ENCODE data around the gene OR7C1. TPM values are rescaled to one million over a fixed set of nuclear protein-coding genes. Genes with fewer than 3 reads are reported as not detected.
"Not testable (repeated sequence)": the region's sequence is repeated elsewhere in the genome, so short reads cannot be mapped to it uniquely, and the experiment has no call there.

The OR7C1 gene
- total RNA-seq, 4 donors from 2014 or later, result not detected

DNA sequence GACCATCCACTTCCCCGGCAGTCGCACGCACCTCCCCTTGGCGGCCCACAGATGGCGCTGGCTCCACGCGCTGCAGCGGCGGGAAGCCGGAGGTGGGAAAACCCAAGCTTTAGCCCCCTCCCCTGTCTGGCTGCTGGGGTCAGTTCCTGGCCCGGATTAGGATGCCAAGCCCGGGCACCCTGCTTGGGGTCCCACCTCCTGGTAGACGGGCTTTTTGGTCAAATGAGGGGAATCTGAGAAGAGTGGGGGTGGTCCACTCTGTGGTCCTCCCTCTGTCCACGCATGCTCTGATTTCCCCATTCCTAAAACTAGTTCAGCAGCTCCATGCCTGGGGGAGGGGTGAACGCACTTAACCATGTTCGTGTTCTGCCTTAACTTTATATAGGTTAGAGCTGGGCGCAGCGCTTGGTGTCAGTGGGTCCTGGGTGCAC is 48.5 kb downstream of the OR7C1 start:
- TF ChIP-seq POLR2A (IDR thresholded peaks at IDR 0.05), result no peak
- no peak for TF ChIP-seq POLR2AphosphoS5 (IDR thresholded peaks at IDR 0.05)
- peak in 2 of 4 experiments; percentile 18 to 51 for TF ChIP-seq CTCF (IDR thresholded peaks at IDR 0.05)
- H3K4me1 ChIP-seq, result no peaks in the 10 kb centered on the region
- H3K4me3 ChIP-seq, result no peak overlapping the region
- ATAC-seq, result no peak
- no peak overlapping the region for H3K27ac ChIP-seq
- 0 to 17% methylated on average over 1 to 6 of the region's 18 CpGs for WGBS, 2 donors (ENCODE audit: low coverage in 1 of 2)
- H3K27me3 ChIP-seq, result peaks cover 39% of the 10 kb centered on the region
- H3K36me3 ChIP-seq, result no peaks in the 10 kb centered on the region
- H3K9me3 ChIP-seq, result peaks cover 0 to 9% (median 0%) of the 10 kb centered on the region in 3 donors

GRCh38 chr19:14785102-14785793 is 49.7 kb downstream of the OR7C1 start:
- peaks cover 43% of the 10 kb centered on the region for H3K27me3 ChIP-seq
- not testable (repeated sequence) for H3K4me3 ChIP-seq, H3K9me3 ChIP-seq, H3K36me3 ChIP-seq, H3K27ac ChIP-seq, H3K4me1 ChIP-seq
- ATAC-seq, result peak; percentile 76
- 33 to 66% methylated on average over 3 to 8 of the region's 11 CpGs for WGBS, 2 donors (ENCODE audit: low coverage in 1 of 2)

- WGBS, 2 donors (ENCODE audit: low coverage in 1 of 2), result 37 to 64% methylated on average over 4 to 7 of the region's 10 CpGs
- H3K27ac ChIP-seq, H3K36me3 ChIP-seq, H3K4me3 ChIP-seq, H3K9me3 ChIP-seq, H3K4me1 ChIP-seq: not testable (repeated sequence)
- ATAC-seq, result peak; percentile 72
- H3K27me3 ChIP-seq, result peaks cover 43% of the 10 kb centered on the region
These were observed 50.3 kb downstream of the OR7C1 start for GRCh38 chr19:14784730-14785101.

DNA sequence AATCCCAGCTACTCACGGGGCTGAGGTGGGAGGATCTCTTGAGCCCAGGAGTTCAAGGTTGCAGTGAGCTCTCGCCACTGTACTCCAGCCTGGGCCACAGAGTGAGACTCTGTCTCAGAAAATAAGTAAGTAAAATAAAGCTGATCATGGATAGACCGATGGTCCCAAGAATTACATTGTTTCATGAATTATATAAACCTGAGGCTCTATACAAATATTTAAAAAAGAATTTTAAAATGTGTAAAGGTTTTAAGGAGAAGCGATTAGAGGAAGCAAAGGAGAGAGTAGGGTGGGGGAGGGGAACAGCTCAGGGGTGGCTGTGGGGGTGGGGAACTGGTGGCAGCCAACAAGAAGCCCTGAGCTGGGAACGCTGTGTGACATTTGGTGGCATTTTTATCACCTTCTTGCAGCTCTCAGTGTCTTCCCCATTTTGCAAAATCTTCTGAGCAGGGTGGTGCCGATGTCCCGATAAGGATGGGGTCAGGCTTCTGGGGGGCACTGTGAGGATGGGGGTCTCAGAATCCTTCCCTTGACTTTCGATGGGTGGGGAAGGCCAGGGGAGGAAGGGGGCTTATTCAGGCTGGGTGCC is 51.5 kb downstream of the OR7C1 start:
- WGBS, 2 donors (ENCODE audit: low coverage in 1 of 2), result 51 to 70% methylated on average over 3 to 4 of the region's 8 CpGs
- not testable (repeated sequence) for H3K4me3 ChIP-seq, H3K4me1 ChIP-seq, ATAC-seq, H3K9me3 ChIP-seq, H3K27ac ChIP-seq, H3K36me3 ChIP-seq
- peaks cover 55% of the 10 kb centered on the region for H3K27me3 ChIP-seq

DNA sequence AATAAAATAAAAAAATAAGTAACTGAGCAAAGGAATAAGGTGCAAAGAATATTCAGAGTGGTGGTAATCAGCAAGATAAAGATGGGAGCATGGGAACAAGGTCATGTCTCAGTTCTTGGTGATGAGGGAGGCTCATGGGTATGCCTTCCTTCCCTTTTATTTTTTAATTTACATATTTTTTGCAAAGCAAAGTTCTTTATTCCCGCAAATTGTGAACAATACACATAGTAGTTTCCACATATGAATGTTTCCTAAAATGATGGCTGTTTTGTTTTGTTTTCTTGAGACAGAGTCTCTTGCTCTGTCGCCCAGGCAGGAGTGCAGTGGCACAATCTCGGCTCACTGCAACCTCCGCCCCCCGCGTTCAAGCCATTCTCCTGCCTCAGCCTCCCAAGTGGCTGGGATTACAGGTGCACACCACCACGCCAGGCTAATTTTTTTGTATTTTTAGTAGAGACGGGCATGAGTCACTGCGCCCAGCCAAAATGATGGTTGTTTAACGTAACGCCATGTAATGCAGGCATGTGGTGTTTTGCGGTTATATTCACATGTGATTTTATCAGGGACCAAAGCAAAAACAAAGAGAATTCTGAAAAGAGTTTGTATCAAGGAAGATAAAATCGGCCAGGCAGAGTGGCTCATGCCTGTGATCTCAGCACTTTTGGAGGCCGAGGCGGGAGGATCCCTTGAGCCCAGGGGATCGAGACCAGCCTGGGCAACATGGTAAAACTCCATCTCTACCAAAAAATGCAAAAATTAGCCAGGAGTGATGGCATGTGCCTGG is 52.2 kb downstream of the OR7C1 start:
- H3K4me1 ChIP-seq, result no peaks in the 10 kb centered on the region
- H3K27me3 ChIP-seq, result peaks cover 56% of the 10 kb centered on the region
- WGBS, 2 donors (ENCODE audit: low coverage in 1 of 2), result 81 to 91% methylated on average over 15 to 16 of the region's 16 CpGs
- peaks cover 0 to 8% (median 0%) of the 10 kb centered on the region in 3 donors for H3K9me3 ChIP-seq
- no peak for ATAC-seq
- no peak overlapping the region for H3K27ac ChIP-seq
- no peak overlapping the region for H3K4me3 ChIP-seq
- no peaks in the 10 kb centered on the region for H3K36me3 ChIP-seq
- TF ChIP-seq POLR2AphosphoS5 (IDR thresholded peaks at IDR 0.05), result no peak
- TF ChIP-seq EP300 (IDR thresholded peaks at IDR 0.05), result no peak
- TF ChIP-seq POLR2A (IDR thresholded peaks at IDR 0.05), result no peak
- TF ChIP-seq CTCF (IDR thresholded peaks at IDR 0.05), result no peak

DNA sequence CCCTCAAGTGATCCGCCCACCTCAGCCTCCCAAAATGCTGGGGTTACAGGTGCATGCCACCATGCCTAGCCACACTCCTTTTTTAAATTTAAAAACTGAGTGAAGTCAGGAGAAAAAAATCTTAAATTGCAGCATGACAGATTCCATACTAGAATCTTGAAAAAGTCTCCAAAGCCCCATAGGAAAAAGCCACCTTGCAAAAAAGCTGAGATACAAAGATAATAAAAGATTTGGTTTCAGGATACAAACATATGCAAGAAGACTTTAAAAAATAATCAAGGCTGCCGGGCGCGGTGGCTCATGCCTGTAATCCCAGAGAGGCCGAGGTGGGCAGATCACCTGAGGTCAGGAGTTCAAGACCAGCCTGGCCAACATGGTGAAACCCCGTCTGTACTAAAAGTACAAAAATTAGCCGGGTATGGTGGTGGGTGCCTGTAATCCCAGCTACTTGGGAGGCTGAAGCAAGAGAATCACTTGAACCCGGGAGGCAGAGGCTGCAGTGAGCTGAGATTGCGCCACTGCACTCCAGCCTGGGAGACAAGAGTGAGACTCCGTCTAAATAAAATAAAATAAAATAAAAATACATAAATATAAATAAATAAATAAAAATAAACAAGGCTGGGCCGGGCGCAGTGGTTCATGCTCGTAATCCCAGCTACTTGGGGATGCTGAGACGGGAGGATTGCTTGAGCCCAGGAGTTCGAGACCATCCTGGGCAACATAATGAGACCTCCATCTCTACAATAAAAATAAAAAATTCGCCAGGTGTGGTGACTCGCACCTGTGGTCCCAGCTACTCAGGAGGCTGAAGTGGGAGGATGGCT is 53.1 kb downstream of the OR7C1 start:
- WGBS, 2 donors (ENCODE audit: low coverage in 1 of 2), result 86 to 94% methylated on average over 8 to 16 of the region's 17 CpGs
- not testable (repeated sequence) for H3K27ac ChIP-seq

GRCh38 chr19:14780622-14781225 is 54.3 kb downstream of the OR7C1 start:
- peaks cover 62% of the 10 kb centered on the region for H3K27me3 ChIP-seq
- 59 to 70% methylated on average over 2 to 8 of the region's 14 CpGs for WGBS, 2 donors (ENCODE audit: low coverage in 1 of 2)
- ATAC-seq, result not testable (repeated sequence)

More for the DNA sequence above, 53.1 kb downstream of the OR7C1 start:
- H3K4me3 ChIP-seq, H3K4me1 ChIP-seq, H3K36me3 ChIP-seq, H3K9me3 ChIP-seq, ATAC-seq: not testable (repeated sequence)
- peaks cover 62% of the 10 kb centered on the region for H3K27me3 ChIP-seq

More at GRCh38 chr19:14780622-14781225, 54.3 kb downstream of the OR7C1 start:
- H3K4me1 ChIP-seq, H3K4me3 ChIP-seq, H3K9me3 ChIP-seq, H3K27ac ChIP-seq, H3K36me3 ChIP-seq: not testable (repeated sequence)

Data from gastroesophageal sphincter (tissue), 4 donors.